Measurements from ENCODE around the gene EN1. TPM values are rescaled to one million over a fixed set of nuclear protein-coding genes. Genes with fewer than 3 reads are reported as not detected.
A peak's percentile ranks its signal among the peaks of the same experiment; 100 is the strongest.

Gene EN1
- total RNA-seq, 2 experiments from 2014 or later = not detected

- Mint-ChIP-seq H3K4me1 (peaks cover 25% of the 10 kb centered on the region), H3K4me3 (no peak overlapping the region), H3K9me3 (peaks cover 1% of the 10 kb centered on the region), H3K27me3 (peaks cover 92% of the 10 kb centered on the region), H3K27ac (no peak overlapping the region), H3K36me3 (peaks cover 2% of the 10 kb centered on the region)
- DNase-seq = no peak
Observed at GRCh38 chr2:118850168-118850900, 2.9 kb upstream of the EN1 start.

GRCh38 chr2:118849226-118850167 lies 2.0 kb upstream of the EN1 start:
- no peak overlapping the region for H3K27ac Mint-ChIP-seq
- DNase-seq = no peak
- H3K36me3 Mint-ChIP-seq = peaks cover 2% of the 10 kb centered on the region
- peaks cover 30% of the 10 kb centered on the region for H3K4me1 Mint-ChIP-seq
- peaks cover 1% of the 10 kb centered on the region for H3K9me3 Mint-ChIP-seq
- H3K27me3 Mint-ChIP-seq = peaks cover 92% of the 10 kb centered on the region
- no peak overlapping the region for H3K4me3 Mint-ChIP-seq

GRCh38 chr2:118848381-118849225 lies 1.2 kb upstream of the EN1 start:
- Mint-ChIP-seq H3K9me3 (peaks cover 1% of the 10 kb centered on the region), H3K27ac (peak overlapping the region; percentile 19), H3K4me3 (peak overlapping the region; percentile 32), H3K36me3 (peaks cover 2% of the 10 kb centered on the region), H3K27me3 (peaks cover 92% of the 10 kb centered on the region), H3K4me1 (peaks cover 24% of the 10 kb centered on the region)
- no peak for DNase-seq

- Mint-ChIP-seq H3K4me1 (peaks cover 25% of the 10 kb centered on the region), H3K27me3 (peaks cover 92% of the 10 kb centered on the region), H3K27ac (no peak overlapping the region), H3K36me3 (peaks cover 2% of the 10 kb centered on the region), H3K9me3 (peaks cover 1% of the 10 kb centered on the region), H3K4me3 (peak overlapping the region; percentile 50)
- DNase-seq = no peak
Observed at GRCh38 chr2:118847762-118848172, 319 bp upstream of the EN1 start.

- peaks cover 92% of the 10 kb centered on the region for H3K27me3 Mint-ChIP-seq
- H3K27ac Mint-ChIP-seq = no peak overlapping the region
- DNase-seq = no peak
- peaks cover 2% of the 10 kb centered on the region for H3K36me3 Mint-ChIP-seq
- peaks cover 25% of the 10 kb centered on the region for H3K4me1 Mint-ChIP-seq
- H3K9me3 Mint-ChIP-seq = peaks cover 1% of the 10 kb centered on the region
- no peak overlapping the region for H3K4me3 Mint-ChIP-seq
Observed at GRCh38 chr2:118846442-118846952, 951 bp downstream of the EN1 start.

GRCh38 chr2:118845522-118846441 lies 1.7 kb downstream of the EN1 start:
- no peak for DNase-seq
- H3K4me3 Mint-ChIP-seq = peak overlapping the region; percentile 40
- H3K36me3 Mint-ChIP-seq = peaks cover 2% of the 10 kb centered on the region
- H3K9me3 Mint-ChIP-seq = peaks cover 1% of the 10 kb centered on the region
- no peak overlapping the region for H3K27ac Mint-ChIP-seq
- peaks cover 25% of the 10 kb centered on the region for H3K4me1 Mint-ChIP-seq
- H3K27me3 Mint-ChIP-seq = peaks cover 92% of the 10 kb centered on the region

GRCh38 chr2:118845005-118845521 lies 2.4 kb downstream of the EN1 start:
- Mint-ChIP-seq H3K4me1 (peaks cover 25% of the 10 kb centered on the region), H3K9me3 (peaks cover 1% of the 10 kb centered on the region), H3K27me3 (peaks cover 92% of the 10 kb centered on the region), H3K4me3 (peak overlapping the region; percentile 37), H3K36me3 (peaks cover 2% of the 10 kb centered on the region), H3K27ac (no peak overlapping the region)
- no peak for DNase-seq

- peaks cover 1% of the 10 kb centered on the region for H3K9me3 Mint-ChIP-seq
- H3K36me3 Mint-ChIP-seq = peaks cover 2% of the 10 kb centered on the region
- H3K4me3 Mint-ChIP-seq = no peak overlapping the region
- peaks cover 25% of the 10 kb centered on the region for H3K4me1 Mint-ChIP-seq
- no peak for DNase-seq
- peaks cover 92% of the 10 kb centered on the region for H3K27me3 Mint-ChIP-seq
- no peak overlapping the region for H3K27ac Mint-ChIP-seq
Observed at GRCh38 chr2:118844261-118845004, 3.0 kb downstream of the EN1 start.

- H3K4me3 Mint-ChIP-seq = no peak overlapping the region
- no peak for DNase-seq
- H3K4me1 Mint-ChIP-seq = peaks cover 21% of the 10 kb centered on the region
- H3K27ac Mint-ChIP-seq = no peak overlapping the region
- peaks cover 1% of the 10 kb centered on the region for H3K9me3 Mint-ChIP-seq
- H3K36me3 Mint-ChIP-seq = peaks cover 2% of the 10 kb centered on the region
- H3K27me3 Mint-ChIP-seq = peaks cover 92% of the 10 kb centered on the region
Observed at GRCh38 chr2:118843483-118844132, 3.8 kb downstream of the EN1 start.

- H3K9me3 Mint-ChIP-seq = no peaks in the 10 kb centered on the region
- peak overlapping the region; percentile 46 for H3K4me3 Mint-ChIP-seq
- no peak for DNase-seq
- H3K27me3 Mint-ChIP-seq = peaks cover 92% of the 10 kb centered on the region
- peaks cover 19% of the 10 kb centered on the region for H3K4me1 Mint-ChIP-seq
- peaks cover 2% of the 10 kb centered on the region for H3K36me3 Mint-ChIP-seq
- no peak overlapping the region for H3K27ac Mint-ChIP-seq
Observed at GRCh38 chr2:118842661-118843482, 4.6 kb downstream of the EN1 start.

GRCh38 chr2:118841828-118842461 lies 5.5 kb downstream of the EN1 start:
- Mint-ChIP-seq H3K9me3 (no peaks in the 10 kb centered on the region), H3K4me3 (peak overlapping the region; percentile 63), H3K27ac (peak overlapping the region; percentile 43), H3K4me1 (peaks cover 16% of the 10 kb centered on the region), H3K27me3 (peaks cover 93% of the 10 kb centered on the region), H3K36me3 (no peaks in the 10 kb centered on the region)
- no peak for DNase-seq

- H3K4me3 Mint-ChIP-seq = no peak overlapping the region
- no peaks in the 10 kb centered on the region for H3K9me3 Mint-ChIP-seq
- peaks cover 98% of the 10 kb centered on the region for H3K27me3 Mint-ChIP-seq
- H3K4me1 Mint-ChIP-seq = peaks cover 20% of the 10 kb centered on the region
- no peaks in the 10 kb centered on the region for H3K36me3 Mint-ChIP-seq
- no peak for DNase-seq
- no peak overlapping the region for H3K27ac Mint-ChIP-seq
Observed at GRCh38 chr2:118841450-118841827, 6.0 kb downstream of the EN1 start.

Measured in activated naive CD8-positive, alpha-beta T cell treated with anti-CD3 and anti-CD28 coated beads for 36 hours (primary cell).